HL-60/S4 (cell line): ENCODE data around the gene CBFA2T3.

ENCODE experiments used
- in situ Hi-C: fragments of 300-500 bp; cut with MboI; formaldehyde crosslinking; loops from 2 replicates; pipeline ENCODE4 v1.14.3; 2022; ENCODE audit warnings: low sequenced_read_pairs

CBFA2T3 gene

GRCh38 chr16:88940862-88941817, 35.9 kb downstream of the CBFA2T3 start:
- in situ Hi-C loops, result loop anchor here (25.0 kb wide), 1 partner anchor 221 kb away; the partner anchor contains the start of gene CDH15

- in situ Hi-C loops, result loop anchor here (25.0 kb wide), 1 partner anchor 222 kb away; the partner anchor contains the start of gene CDH15
Measured at GRCh38 chr16:88939972-88940861, 36.8 kb downstream of the CBFA2T3 start.

- in situ Hi-C loops, result loop anchor here (25.0 kb wide), 1 partner anchor 223 kb away; the partner anchor contains the start of gene CDH15
Measured at GRCh38 chr16:88939245-88939971, 37.6 kb downstream of the CBFA2T3 start.

GRCh38 chr16:88938777-88939244, 38.2 kb downstream of the CBFA2T3 start:
- in situ Hi-C loops, result loop anchor here (25.0 kb wide), 1 partner anchor 223 kb away; the partner anchor contains the start of gene CDH15

- in situ Hi-C loops, result loop anchor here (25.0 kb wide), 1 partner anchor 224 kb away; the partner anchor contains the start of gene CDH15
Measured at GRCh38 chr16:88938119-88938776, 38.8 kb downstream of the CBFA2T3 start.

- in situ Hi-C loops, result loop anchor here (25.0 kb wide), 1 partner anchor 225 kb away; the partner anchor contains the start of gene CDH15
Measured at GRCh38 chr16:88937206-88937621, 39.8 kb downstream of the CBFA2T3 start.

GRCh38 chr16:88936556-88937205, 40.3 kb downstream of the CBFA2T3 start:
- in situ Hi-C loops, result loop anchor here (25.0 kb wide), 1 partner anchor 226 kb away; the partner anchor contains the start of gene CDH15

- in situ Hi-C loops, result loop anchor here (25.0 kb wide), 1 partner anchor 226 kb away; the partner anchor contains the start of gene CDH15
Measured at GRCh38 chr16:88936008-88936555, 40.9 kb downstream of the CBFA2T3 start.

GRCh38 chr16:88934066-88934667, 42.8 kb downstream of the CBFA2T3 start:
- in situ Hi-C loops, result loop anchor here (25.0 kb wide), 1 partner anchor 228 kb away; the partner anchor contains the start of gene CDH15

- in situ Hi-C loops, result loop anchor here (25.0 kb wide), 1 partner anchor 229 kb away; the partner anchor contains the start of gene CDH15
Measured at GRCh38 chr16:88932929-88933328, 44.1 kb downstream of the CBFA2T3 start.

GRCh38 chr16:88931936-88932335, 45.1 kb downstream of the CBFA2T3 start:
- in situ Hi-C loops, result loop anchor here (25.0 kb wide), 1 partner anchor 230 kb away; the partner anchor contains the start of gene CDH15

GRCh38 chr16:88931373-88931900, 45.6 kb downstream of the CBFA2T3 start:
- in situ Hi-C loops, result loop anchor here (25.0 kb wide), 1 partner anchor 231 kb away; the partner anchor contains the start of gene CDH15

GRCh38 chr16:88930716-88931115, 46.3 kb downstream of the CBFA2T3 start:
- in situ Hi-C loops, result loop anchor here (25.0 kb wide), 1 partner anchor 232 kb away; the partner anchor contains the start of gene CDH15

GRCh38 chr16:88929091-88929445, 47.9 kb downstream of the CBFA2T3 start:
- in situ Hi-C loops, result loop anchor here (25.0 kb wide), 1 partner anchor 233 kb away; the partner anchor contains the start of gene CDH15

- in situ Hi-C loops, result loop anchor here (25.0 kb wide), 1 partner anchor 234 kb away; the partner anchor contains the start of gene CDH15
Measured at GRCh38 chr16:88928405-88929090, 48.5 kb downstream of the CBFA2T3 start.

- in situ Hi-C loops, result loop anchor here (25.0 kb wide), 1 partner anchor 235 kb away; the partner anchor contains the start of gene CDH15
Measured at GRCh38 chr16:88927661-88928060, 49.3 kb downstream of the CBFA2T3 start.

- in situ Hi-C loops, result loop anchor here (25.0 kb wide), 1 partner anchor 235 kb away; the partner anchor contains the start of gene CDH15
Measured at GRCh38 chr16:88927010-88927409, 50.0 kb downstream of the CBFA2T3 start.
